KOPT-K1 (cell line): ENCODE results near the gene CXorf38.
A peak's percentile ranks its signal among the peaks of the same experiment; 100 is the strongest.

Experiments
- H3K27ac ChIP-seq: fragments of 200-600 bp; sonication (generic); 2 replicates; pipeline ENCODE4 v1.5.1; 2016; ENCODE audit warnings: antibody characterized with exemption, mild to moderate bottlenecking, low read depth, low read length; ENCODE audit not compliant: poor library complexity, severe bottlenecking
- H3K36me3 ChIP-seq: fragments of 200-600 bp; sonication (generic); 2 replicates; pipeline ENCODE4 v1.5.1; 2017; ENCODE audit warnings: antibody characterized with exemption, mild to moderate bottlenecking, low read length, moderate library complexity; ENCODE audit not compliant: insufficient read depth
- H3K9me3 ChIP-seq: fragments of 200-600 bp; sonication (generic); 2 replicates; pipeline ENCODE4 v1.5.1; 2017; ENCODE audit warnings: antibody characterized with exemption, low read length, mild to moderate bottlenecking; ENCODE audit not compliant: insufficient read depth, poor library complexity, severe bottlenecking

The CXorf38 gene

GRCh38 chrX:40651620-40652223 lies 4.4 kb upstream of the CXorf38 start:
- H3K27ac ChIP-seq: no peak overlapping the region
- peaks cover 55% of the 10 kb centered on the region for H3K36me3 ChIP-seq
- no peaks in the 10 kb centered on the region for H3K9me3 ChIP-seq

GRCh38 chrX:40646489-40647306 lies 663 bp downstream of the CXorf38 start:
- Histone ChIP-seq H3K9me3 (no peaks in the 10 kb centered on the region), H3K36me3 (peaks cover 24% of the 10 kb centered on the region), H3K27ac (peak overlapping the region; percentile 68)

DNA sequence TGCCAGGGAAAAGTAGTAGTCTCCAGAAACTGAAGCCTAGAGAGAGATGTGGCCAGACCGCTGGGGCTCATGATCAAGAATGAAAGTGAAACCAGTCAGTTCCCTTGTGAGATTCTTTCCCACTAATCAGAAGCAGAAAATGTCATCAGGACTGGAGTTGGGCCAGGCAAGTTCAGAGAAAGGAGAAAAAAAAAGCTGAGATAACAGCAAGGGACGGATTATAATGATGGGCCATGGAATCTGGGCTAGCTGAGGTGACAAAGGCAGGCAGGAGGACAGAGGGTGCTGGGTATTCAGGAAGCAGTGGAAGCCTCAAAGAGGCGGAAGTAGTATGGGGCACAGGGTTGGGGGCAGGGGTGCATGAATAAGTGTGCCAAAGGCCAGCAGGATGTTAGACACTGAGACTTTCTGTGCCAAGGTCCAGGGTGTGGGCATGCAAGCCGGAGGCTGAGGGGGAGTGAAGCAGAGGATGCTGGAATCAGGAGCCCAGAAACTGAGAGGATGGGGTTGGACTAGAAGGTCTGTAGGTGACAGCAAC lies 2.5 kb downstream of the CXorf38 start:
- peaks cover 29% of the 10 kb centered on the region for H3K36me3 ChIP-seq
- no peaks in the 10 kb centered on the region for H3K9me3 ChIP-seq
- H3K27ac ChIP-seq: peak overlapping the region; percentile 92

- Histone ChIP-seq H3K36me3 (peaks cover 36% of the 10 kb centered on the region), H3K9me3 (no peaks in the 10 kb centered on the region), H3K27ac (peak overlapping the region; percentile 92)
Observed at GRCh38 chrX:40644176-40644575, 3.2 kb downstream of the CXorf38 start.

GRCh38 chrX:40637687-40638086 lies 9.7 kb downstream of the CXorf38 start:
- Histone ChIP-seq H3K9me3 (no peaks in the 10 kb centered on the region), H3K27ac (no peak overlapping the region), H3K36me3 (peaks cover 98% of the 10 kb centered on the region)

DNA sequence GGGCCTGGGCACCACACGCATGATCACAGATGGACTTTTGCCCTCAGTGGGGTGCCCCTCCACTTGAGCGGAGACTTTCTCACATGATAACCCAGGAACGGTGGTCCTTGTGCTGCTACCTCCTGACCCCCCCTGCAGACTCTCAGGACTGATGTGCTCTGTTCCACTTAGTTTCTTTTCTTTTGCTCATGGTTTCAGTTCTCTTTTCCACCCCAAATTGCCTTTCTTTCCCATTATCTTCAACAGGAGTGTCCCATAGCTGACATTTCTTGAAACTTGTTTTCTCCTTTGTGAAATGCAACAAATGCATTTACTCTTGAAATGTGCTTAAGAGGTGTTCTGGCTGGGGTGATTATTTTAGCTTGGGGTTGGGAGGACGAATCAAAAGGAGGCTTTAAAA lies 15.2 kb downstream of the CXorf38 start:
- Histone ChIP-seq H3K9me3 (no peaks in the 10 kb centered on the region), H3K36me3 (peaks cover 97% of the 10 kb centered on the region), H3K27ac (no peak overlapping the region)

DNA sequence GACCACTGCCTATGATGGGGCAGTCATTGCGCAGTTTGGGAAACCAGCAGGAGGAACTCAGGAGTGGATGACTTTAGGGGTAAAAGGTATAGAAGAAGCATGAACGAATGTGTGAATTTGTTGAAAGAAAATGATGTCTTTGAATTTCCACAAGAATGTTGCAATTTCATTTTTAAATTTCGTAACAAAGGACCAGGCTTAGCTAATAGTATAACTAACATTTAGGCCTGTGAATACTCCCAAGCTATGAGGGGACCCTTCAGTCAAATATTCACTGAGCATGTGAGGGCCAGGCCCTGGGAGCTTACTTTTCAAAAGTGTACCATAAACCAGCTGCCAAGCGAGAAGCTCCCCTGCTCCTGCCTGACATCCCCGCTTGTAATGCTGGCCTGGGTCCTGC lies 18.9 kb downstream of the CXorf38 start:
- no peak overlapping the region for H3K27ac ChIP-seq
- H3K36me3 ChIP-seq: peaks cover 61% of the 10 kb centered on the region
- H3K9me3 ChIP-seq: no peaks in the 10 kb centered on the region

DNA sequence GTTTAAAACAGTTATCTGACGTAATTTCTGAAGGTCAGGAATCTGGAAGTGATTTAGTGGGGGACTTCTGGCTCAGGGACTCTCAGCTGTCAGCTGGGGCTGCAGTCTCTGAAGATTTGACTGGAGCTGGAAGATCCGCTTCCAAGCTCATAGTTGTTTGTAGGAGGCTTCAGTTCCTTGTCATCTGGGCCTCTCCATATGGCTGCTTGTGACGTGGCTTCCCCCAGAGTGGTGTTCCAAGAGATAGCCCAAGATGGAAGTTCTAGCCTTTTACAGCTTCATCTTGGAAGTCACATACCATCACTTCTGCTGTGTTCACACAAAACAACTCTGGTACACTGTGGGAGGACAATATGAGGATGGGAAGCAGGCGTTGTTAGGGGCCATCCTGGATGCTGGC lies 22.1 kb downstream of the CXorf38 start:
- Histone ChIP-seq H3K9me3 (no peaks in the 10 kb centered on the region), H3K36me3 (peaks cover 31% of the 10 kb centered on the region), H3K27ac (no peak overlapping the region)

GRCh38 chrX:40623665-40624064 lies 23.7 kb downstream of the CXorf38 start:
- Histone ChIP-seq H3K9me3 (no peaks in the 10 kb centered on the region), H3K36me3 (peaks cover 15% of the 10 kb centered on the region), H3K27ac (no peak overlapping the region)

- Histone ChIP-seq H3K9me3 (no peaks in the 10 kb centered on the region), H3K27ac (no peak within 1 kb of the TSS), H3K36me3 (peaks cover 10% of the 10 kb centered on the region)
Observed at GRCh38 chrX:40623139-40623536, 24.2 kb downstream of the CXorf38 start, which contains the start of gene MPC1L. Gene MPC1L, plus strand, starts transcription at chrX:40623428. Its CDS starts 138 bp downstream, at chrX:40623566.

DNA sequence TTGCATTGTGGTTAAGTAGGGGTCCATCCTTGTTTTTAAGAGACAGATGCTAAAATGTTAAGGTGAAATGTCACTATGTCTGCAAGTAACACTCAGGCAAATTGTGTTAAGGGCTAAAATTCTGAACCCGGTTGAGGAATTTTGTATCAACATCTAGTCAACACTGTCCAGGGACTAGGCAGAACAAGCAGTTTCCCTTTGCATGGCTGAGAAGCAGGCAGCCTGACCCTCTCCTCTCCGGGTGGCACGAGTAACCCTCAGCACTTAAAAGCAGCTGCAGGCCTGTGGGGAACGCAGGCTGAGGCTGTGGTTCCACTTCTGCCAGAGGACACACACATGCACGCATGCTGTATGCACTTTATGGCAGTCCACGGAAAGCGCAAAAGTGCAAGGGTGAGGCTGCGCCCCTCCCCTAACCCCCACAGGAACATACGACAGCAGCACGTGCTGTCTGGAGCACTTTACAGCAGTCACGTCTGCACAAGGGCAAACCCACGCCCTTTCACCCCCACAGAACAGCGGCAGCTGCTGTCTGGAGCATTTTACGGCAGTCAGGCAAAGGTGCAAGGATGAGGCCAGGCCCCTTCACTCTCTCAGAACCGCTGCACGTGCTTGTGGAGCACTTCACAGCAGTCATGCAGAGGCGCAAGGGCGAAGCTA lies 24.8 kb downstream of the CXorf38 start:
- no peaks in the 10 kb centered on the region for H3K9me3 ChIP-seq
- H3K27ac ChIP-seq: no peak overlapping the region
- H3K36me3 ChIP-seq: peaks cover 4% of the 10 kb centered on the region

DNA sequence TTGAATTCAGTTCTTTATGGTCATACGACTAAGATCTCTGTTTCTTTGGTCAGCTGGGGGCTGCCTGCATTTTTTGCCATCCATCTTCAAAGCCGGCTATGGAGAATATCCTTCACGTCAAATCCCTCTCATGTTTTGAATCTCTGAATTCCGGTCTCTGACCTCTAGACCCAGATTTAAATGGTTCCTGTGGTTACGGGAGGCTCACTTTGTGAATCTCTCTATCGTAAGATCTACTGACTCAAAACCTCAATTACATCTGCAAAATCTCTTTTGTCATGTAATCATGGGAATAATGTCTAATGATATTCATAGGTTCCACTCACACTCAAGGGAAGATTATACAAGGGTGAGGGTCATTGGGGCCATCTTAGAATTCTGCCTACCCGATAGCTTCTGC lies 29.8 kb downstream of the CXorf38 start:
- H3K36me3 ChIP-seq: no peaks in the 10 kb centered on the region
- H3K27ac ChIP-seq: no peak overlapping the region
- no peaks in the 10 kb centered on the region for H3K9me3 ChIP-seq

DNA sequence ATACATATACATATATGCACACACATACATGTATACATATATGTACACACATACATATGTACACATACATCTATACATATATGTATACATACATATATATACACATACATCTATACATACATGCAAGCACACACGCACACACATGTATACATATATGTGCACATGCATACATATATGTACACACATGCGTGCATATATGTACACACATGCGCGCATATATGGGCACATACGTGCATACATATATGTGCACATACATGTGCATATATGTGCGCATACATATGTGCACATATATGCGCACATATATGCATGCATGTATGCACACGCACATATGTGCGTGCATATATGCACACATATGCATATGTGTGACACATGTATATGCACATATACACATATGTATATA lies 31.4 kb downstream of the CXorf38 start:
- Histone ChIP-seq H3K9me3 (no peaks in the 10 kb centered on the region), H3K36me3 (no peaks in the 10 kb centered on the region), H3K27ac (no peak overlapping the region)

- no peaks in the 10 kb centered on the region for H3K9me3 ChIP-seq
- no peak overlapping the region for H3K27ac ChIP-seq
- H3K36me3 ChIP-seq: no peaks in the 10 kb centered on the region
Observed at GRCh38 chrX:40612511-40612910, 34.9 kb downstream of the CXorf38 start.

- no peaks in the 10 kb centered on the region for H3K9me3 ChIP-seq
Observed at GRCh38 chrX:40607381-40607780, 40.0 kb downstream of the CXorf38 start.

More at GRCh38 chrX:40607381-40607780, 40.0 kb downstream of the CXorf38 start:
- Histone ChIP-seq H3K27ac (no peak overlapping the region), H3K36me3 (peaks cover 6% of the 10 kb centered on the region; the same call in 1 of the 2 replicates)
